Stimulated activated naive B cell treated with anti-CD40 and anti-IgM and Interleukin-4, amounts not matched to agents 10 μg/mL and 1 μg/mL and 100 μg/mL, for 72 hours (primary cell): ENCODE measurements around the gene CLBA1.

Experiments
- ATAC-seq, 2 donors: fragments of 150-1000 bp; cut with Tn5 transposase; replicated peaks; 2 replicates each; pipeline ENCODE4 v1.10.0; 2021; ENCODE audit warnings: moderate library complexity in 1 of 2
- DNase-seq: peaks from one replicate; pipeline ENCODE4 v3.0.0; 2021
- H3K27ac Mint-ChIP-seq: one replicate; pipeline ENCODE4 v1.8.0; 2022; ENCODE audit warnings: mild to moderate bottlenecking, mixed read lengths
- H3K27me3 Mint-ChIP-seq, 2 donors: one replicate each; pipeline ENCODE4 v1.8.0; 2022; ENCODE audit warnings: mixed read lengths in 2 of 2
- H3K36me3 Mint-ChIP-seq, 2 donors: one replicate each; pipeline ENCODE4 v1.8.0; 2022; ENCODE audit warnings: mixed read lengths in 2 of 2, mild to moderate bottlenecking in 1 of 2
- H3K4me1 Mint-ChIP-seq, 2 donors: one replicate each; pipeline ENCODE4 v1.8.0; 2022; ENCODE audit warnings: mixed read lengths in 2 of 2, mild to moderate bottlenecking in 1 of 2
- H3K4me3 Mint-ChIP-seq, 2 donors: one replicate each; pipeline ENCODE4 v1.8.0; 2022; ENCODE audit warnings: mild to moderate bottlenecking in 2 of 2, mixed read lengths in 2 of 2, moderate library complexity in 1 of 2
- H3K9me3 Mint-ChIP-seq, 2 donors: one replicate each; pipeline ENCODE4 v1.8.0; 2022; ENCODE audit warnings: mixed read lengths in 2 of 2, mild to moderate bottlenecking in 1 of 2

Gene CLBA1

DNA sequence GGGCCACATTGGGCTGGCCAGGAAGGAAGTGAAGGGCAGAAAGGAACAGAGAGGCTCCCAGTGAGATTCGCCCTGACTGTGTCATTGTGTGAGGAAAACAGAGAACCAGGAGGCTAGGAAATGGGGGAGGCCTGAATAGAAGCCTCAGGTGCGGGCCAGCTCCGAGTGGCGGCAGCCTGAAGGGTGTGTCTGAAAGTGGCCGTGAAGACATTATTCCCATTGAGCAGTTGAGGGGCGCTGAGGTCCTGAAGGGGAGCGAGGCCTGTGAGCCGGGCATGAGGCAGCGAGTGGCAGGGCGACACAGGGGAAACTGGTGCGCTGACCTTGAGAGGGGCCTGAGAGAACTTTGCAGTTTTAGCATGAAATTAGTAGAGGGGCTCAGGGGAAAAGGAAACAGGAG lies 6.9 kb downstream of the CLBA1 start:
- DNase-seq, result no peak
- ATAC-seq, result no peak
- H3K4me1 Mint-ChIP-seq, result no peaks in the 10 kb centered on the region
- no peak overlapping the region for H3K4me3 Mint-ChIP-seq
- no peaks in the 10 kb centered on the region for H3K9me3 Mint-ChIP-seq
- H3K27me3 Mint-ChIP-seq, result no peaks in the 10 kb centered on the region
- no peak overlapping the region for H3K27ac Mint-ChIP-seq
- peaks cover 17 to 41% of the 10 kb centered on the region in 2 donors for H3K36me3 Mint-ChIP-seq

DNA sequence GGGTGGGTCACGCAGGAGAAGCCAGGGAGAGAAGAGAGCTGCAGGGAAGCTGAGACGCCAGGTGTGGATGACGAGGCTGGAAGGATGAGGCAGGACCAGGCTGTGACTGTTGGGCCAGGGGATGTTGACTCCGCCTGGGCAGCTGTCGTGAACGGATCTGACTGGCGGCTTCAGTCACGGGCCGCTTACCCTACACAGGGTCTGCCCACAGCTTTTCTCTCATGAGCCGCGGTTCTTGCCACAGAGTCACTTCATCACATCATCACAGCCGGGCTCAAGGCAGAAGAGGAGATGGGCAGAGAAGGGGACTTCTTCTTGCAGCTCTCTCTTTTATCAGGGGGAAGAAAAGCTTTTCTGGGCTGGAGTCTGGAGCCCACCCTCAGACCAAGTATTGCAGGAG lies 7.7 kb downstream of the CLBA1 start:
- no peaks in the 10 kb centered on the region for H3K4me1 Mint-ChIP-seq

GRCh38 chr14:104993808-104994591 lies 8.4 kb downstream of the CLBA1 start:
- Mint-ChIP-seq H3K27me3 (no peaks in the 10 kb centered on the region), H3K27ac (no peak overlapping the region), H3K4me3 (no peak overlapping the region), H3K9me3 (no peaks in the 10 kb centered on the region), H3K4me1 (no peaks in the 10 kb centered on the region), H3K36me3 (peaks cover 17 to 42% of the 10 kb centered on the region in 2 donors)
- ATAC-seq (no peak), DNase-seq (no peak)

More for the DNA sequence above, 7.7 kb downstream of the CLBA1 start:
- Mint-ChIP-seq H3K27me3 (no peaks in the 10 kb centered on the region), H3K9me3 (no peaks in the 10 kb centered on the region), H3K36me3 (peaks cover 17 to 41% of the 10 kb centered on the region in 2 donors), H3K4me3 (no peak overlapping the region), H3K27ac (peak overlapping the region; percentile 3)
- DNase-seq (no peak), ATAC-seq (no peak)

DNA sequence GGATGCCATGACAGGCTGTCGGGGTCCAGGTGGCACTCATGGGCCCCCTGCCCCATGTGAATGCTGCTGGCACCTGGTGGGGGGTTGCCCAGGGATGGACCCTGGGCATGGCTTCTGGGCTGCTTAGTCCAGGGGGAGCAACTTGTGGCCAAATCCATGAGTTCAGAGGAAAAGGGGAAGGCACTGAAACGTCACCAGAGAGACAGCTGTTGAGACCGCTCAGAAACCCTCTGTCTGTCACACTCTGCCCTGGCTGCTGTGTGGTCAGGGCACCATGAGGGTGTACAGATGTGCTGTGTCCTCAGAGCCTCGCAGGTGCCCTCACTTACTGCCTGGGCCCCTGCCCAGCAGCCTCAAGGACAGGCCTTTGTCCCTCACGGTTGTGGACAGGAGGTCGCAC lies 9.4 kb downstream of the CLBA1 start:
- ATAC-seq (no peak), DNase-seq (no peak)
- H3K4me3 Mint-ChIP-seq, result no peak overlapping the region
- H3K4me1 Mint-ChIP-seq, result no peaks in the 10 kb centered on the region
- H3K27me3 Mint-ChIP-seq, result no peaks in the 10 kb centered on the region
- H3K9me3 Mint-ChIP-seq, result no peaks in the 10 kb centered on the region
- peak overlapping the region; percentile 62 for H3K27ac Mint-ChIP-seq
- H3K36me3 Mint-ChIP-seq, result peaks cover 18 to 45% of the 10 kb centered on the region in 2 donors

GRCh38 chr14:104996032-104996431 lies 10.4 kb downstream of the CLBA1 start:
- H3K27ac Mint-ChIP-seq, result no peak overlapping the region
- H3K36me3 Mint-ChIP-seq, result peaks cover 19 to 43% of the 10 kb centered on the region in 2 donors
- H3K4me3 Mint-ChIP-seq, result no peak overlapping the region
- H3K9me3 Mint-ChIP-seq, result no peaks in the 10 kb centered on the region
- no peaks in the 10 kb centered on the region for H3K27me3 Mint-ChIP-seq
- DNase-seq (no peak), ATAC-seq (no peak)
- H3K4me1 Mint-ChIP-seq, result no peaks in the 10 kb centered on the region

DNA sequence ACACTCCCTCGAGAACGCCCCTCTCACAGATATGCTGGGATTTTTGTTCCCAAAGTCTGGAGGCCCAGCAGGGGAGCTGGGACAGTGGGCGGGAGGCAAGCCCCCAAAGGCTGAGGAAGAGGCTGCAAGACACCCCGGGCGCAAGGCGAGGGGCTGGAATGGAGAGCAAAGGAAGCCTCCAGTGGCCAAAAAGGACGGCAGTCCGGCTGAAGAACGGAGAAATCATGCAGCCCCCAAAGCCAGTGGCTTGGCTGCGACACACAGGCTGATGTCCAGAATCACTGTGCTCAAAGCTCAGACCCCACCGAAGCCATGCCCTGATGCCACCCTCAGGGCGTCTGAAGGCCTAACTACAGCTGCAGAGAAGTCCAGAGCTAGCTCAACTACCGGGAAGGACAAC lies 10.9 kb downstream of the CLBA1 start:
- Mint-ChIP-seq H3K27me3 (no peaks in the 10 kb centered on the region), H3K9me3 (no peaks in the 10 kb centered on the region), H3K36me3 (peaks cover 19 to 43% of the 10 kb centered on the region in 2 donors), H3K27ac (no peak overlapping the region), H3K4me1 (no peaks in the 10 kb centered on the region), H3K4me3 (no peak overlapping the region)
- no peak for ATAC-seq
- no peak for DNase-seq

DNA sequence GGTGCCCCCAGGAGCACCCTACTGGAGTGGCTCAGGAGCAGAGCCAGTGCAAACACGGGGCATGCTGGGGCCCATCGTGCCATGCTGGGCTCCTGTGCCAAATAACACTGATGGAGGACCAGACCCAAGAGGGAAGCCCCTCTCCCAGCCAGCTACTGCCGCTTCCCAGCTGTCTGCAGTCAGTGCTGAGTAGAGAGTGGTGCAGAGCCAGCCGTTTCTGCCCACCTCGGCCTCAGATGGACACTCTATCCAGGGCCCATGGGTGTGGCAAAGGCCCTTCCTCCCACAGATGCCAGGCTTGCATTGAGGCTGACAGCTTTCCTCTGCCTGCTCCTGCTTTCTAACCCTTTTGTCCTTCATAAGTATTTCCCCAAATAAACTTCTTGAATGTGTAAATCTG lies 13.2 kb downstream of the CLBA1 start:
- Mint-ChIP-seq H3K36me3 (peaks cover 7 to 24% of the 10 kb centered on the region in 2 donors), H3K4me3 (no peak overlapping the region), H3K27me3 (no peaks in the 10 kb centered on the region), H3K4me1 (no peaks in the 10 kb centered on the region), H3K27ac (peak overlapping the region; percentile 39), H3K9me3 (no peaks in the 10 kb centered on the region)
- ATAC-seq (no peak), DNase-seq (no peak)

DNA sequence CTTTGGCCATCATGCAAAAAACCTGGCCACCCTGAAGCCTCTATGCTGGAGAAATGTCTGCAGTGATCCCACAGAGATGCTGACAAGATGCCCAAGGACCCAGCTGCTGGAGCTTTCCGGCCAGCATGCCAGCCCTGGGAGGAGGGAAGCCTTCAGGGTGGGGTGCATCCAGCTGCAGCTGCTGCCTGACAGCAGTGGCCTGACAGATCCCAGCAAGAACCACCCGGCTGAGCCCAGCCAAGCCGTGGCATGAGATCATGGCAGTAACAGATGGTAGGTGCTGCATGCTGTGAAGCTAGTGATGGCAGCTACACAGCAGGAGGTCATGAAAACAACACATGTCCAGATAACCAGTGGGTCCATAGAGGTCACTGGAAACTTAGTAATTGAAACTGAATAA lies 13.8 kb downstream of the CLBA1 start:
- no peaks in the 10 kb centered on the region for H3K4me1 Mint-ChIP-seq

GRCh38 chr14:105005329-105005928 lies 19.8 kb downstream of the CLBA1 start:
- no peak for ATAC-seq
- H3K4me1 Mint-ChIP-seq, result peaks cover 0 to 2% of the 10 kb centered on the region in 2 donors
- no peaks in the 10 kb centered on the region for H3K9me3 Mint-ChIP-seq
- H3K27ac Mint-ChIP-seq, result no peak overlapping the region
- H3K27me3 Mint-ChIP-seq, result no peaks in the 10 kb centered on the region
- no peak overlapping the region for H3K4me3 Mint-ChIP-seq
- peaks cover 4 to 18% of the 10 kb centered on the region in 2 donors for H3K36me3 Mint-ChIP-seq
- no peak for DNase-seq

More for the DNA sequence above, 13.8 kb downstream of the CLBA1 start:
- no peaks in the 10 kb centered on the region for H3K9me3 Mint-ChIP-seq
- H3K4me3 Mint-ChIP-seq, result no peak overlapping the region
- DNase-seq (no peak), ATAC-seq (no peak)
- H3K36me3 Mint-ChIP-seq, result peaks cover 7 to 19% of the 10 kb centered on the region in 2 donors
- H3K27ac Mint-ChIP-seq, result peak overlapping the region; percentile 39
- no peaks in the 10 kb centered on the region for H3K27me3 Mint-ChIP-seq

GRCh38 chr14:105005929-105006830 lies 20.6 kb downstream of the CLBA1 start:
- no peak for DNase-seq
- Mint-ChIP-seq H3K27me3 (no peaks in the 10 kb centered on the region), H3K36me3 (peaks cover 6 to 18% of the 10 kb centered on the region in 2 donors), H3K4me1 (peaks cover 0 to 2% of the 10 kb centered on the region in 2 donors), H3K4me3 (no peak overlapping the region), H3K27ac (peak overlapping the region; percentile 25), H3K9me3 (no peaks in the 10 kb centered on the region)
- no peak for ATAC-seq

- DNase-seq, result no peak
- H3K4me1 Mint-ChIP-seq, result peaks cover 0 to 4% of the 10 kb centered on the region in 2 donors
- no peak overlapping the region for H3K4me3 Mint-ChIP-seq
- no peaks in the 10 kb centered on the region for H3K27me3 Mint-ChIP-seq
- H3K27ac Mint-ChIP-seq, result peak overlapping the region; percentile 25
- H3K9me3 Mint-ChIP-seq, result no peaks in the 10 kb centered on the region
- H3K36me3 Mint-ChIP-seq, result peaks cover 14 to 26% of the 10 kb centered on the region in 2 donors
- ATAC-seq, result no peak
Measured at GRCh38 chr14:105006831-105007592, 21.4 kb downstream of the CLBA1 start.

DNA sequence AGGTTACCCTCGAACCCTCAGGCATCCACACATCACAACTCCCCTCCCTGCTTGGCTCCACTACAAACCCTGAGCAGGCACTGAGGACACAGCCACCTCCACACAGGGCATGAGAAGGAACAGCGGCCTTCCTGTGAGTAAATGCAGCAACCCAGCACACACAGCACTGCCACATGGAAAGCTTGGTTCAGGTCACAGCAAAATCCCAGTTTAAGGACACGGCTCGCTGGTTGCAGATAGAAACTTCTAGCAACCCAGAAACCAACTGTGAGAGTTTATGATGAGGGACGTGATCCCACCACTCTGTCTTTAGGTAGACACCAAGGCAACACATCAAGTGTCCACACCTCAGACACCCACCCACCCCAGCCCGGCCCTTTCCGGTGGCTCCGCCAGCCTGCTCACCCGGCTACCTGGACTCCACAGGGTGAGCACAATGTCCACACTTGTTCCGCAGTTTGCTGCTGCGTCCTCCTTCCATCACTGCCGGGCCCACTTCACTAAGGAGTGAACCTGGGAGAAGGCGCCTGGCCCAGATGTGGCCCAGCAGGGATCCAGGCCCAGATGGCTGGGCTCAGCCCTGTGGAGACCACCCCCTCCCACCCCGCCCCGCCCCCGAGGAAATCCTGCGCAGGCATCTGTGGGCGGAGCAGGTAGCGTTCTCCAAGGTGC lies 22.1 kb downstream of the CLBA1 start:
- Mint-ChIP-seq H3K27me3 (no peaks in the 10 kb centered on the region), H3K36me3 (peaks cover 14 to 27% of the 10 kb centered on the region in 2 donors), H3K4me1 (peaks cover 0 to 4% of the 10 kb centered on the region in 2 donors), H3K4me3 (no peak overlapping the region), H3K27ac (no peak overlapping the region), H3K9me3 (no peaks in the 10 kb centered on the region)
- DNase-seq (no peak), ATAC-seq (no peak)

DNA sequence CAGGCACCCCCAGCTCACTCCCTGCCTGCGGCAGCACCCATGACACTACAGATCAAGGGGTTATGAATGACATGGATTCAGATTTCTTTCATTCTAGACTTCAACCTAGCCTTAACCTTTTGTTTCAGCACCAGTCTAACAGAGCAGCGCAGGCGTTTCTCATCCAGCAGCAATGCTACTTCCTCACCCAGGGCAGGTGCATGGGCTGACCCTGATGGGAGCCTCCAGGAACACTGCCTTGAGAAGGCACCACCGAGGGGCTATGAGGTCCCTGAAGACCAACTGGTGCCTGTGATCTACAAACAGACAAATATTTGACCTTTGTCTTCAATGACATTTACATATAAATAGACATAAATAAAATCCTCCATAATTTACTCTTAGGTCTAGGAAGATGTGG lies 24.5 kb downstream of the CLBA1 start:
- ATAC-seq (no peak), DNase-seq (no peak)
- Mint-ChIP-seq H3K4me1 (peaks cover 19 to 22% of the 10 kb centered on the region in 2 donors), H3K27ac (no peak overlapping the region), H3K36me3 (peaks cover 16 to 27% of the 10 kb centered on the region in 2 donors), H3K9me3 (no peaks in the 10 kb centered on the region), H3K4me3 (no peak overlapping the region), H3K27me3 (no peaks in the 10 kb centered on the region)
